ENCODE results near the gene CAVIN4.

CAVIN4 gene

GRCh38 chr9:100577776-100578448 lies at the start of gene CAVIN4:
TSS of gene CAVIN4 (plus strand) at chr9:100578079. CDS start at chr9:100578144, 65 bp downstream.
- no peak for DNase-seq (ENCODE audit: low spot score)

GRCh38 chr9:100534401-100534800 lies 43.5 kb upstream of the CAVIN4 start:
- no peak for DNase-seq (ENCODE audit: low spot score)

- no peak for DNase-seq (ENCODE audit: low spot score)
Measured at GRCh38 chr9:100540327-100540726, 37.6 kb upstream of the CAVIN4 start.

- no peak for DNase-seq (ENCODE audit: low spot score)
Measured at GRCh38 chr9:100549048-100549447, 28.8 kb upstream of the CAVIN4 start.

- no peak for DNase-seq (ENCODE audit: low spot score)
Measured at GRCh38 chr9:100554935-100555401, 22.9 kb upstream of the CAVIN4 start.

GRCh38 chr9:100555471-100555870 lies 22.4 kb upstream of the CAVIN4 start:
- DNase-seq (ENCODE audit: low spot score): no peak

GRCh38 chr9:100557053-100557452 lies 20.8 kb upstream of the CAVIN4 start:
- DNase-seq (ENCODE audit: low spot score): no peak

- no peak for DNase-seq (ENCODE audit: low spot score)
Measured at GRCh38 chr9:100561256-100561655, 16.6 kb upstream of the CAVIN4 start.

- DNase-seq (ENCODE audit: low spot score): no peak
Measured at GRCh38 chr9:100567856-100568255, 10.0 kb upstream of the CAVIN4 start.

- DNase-seq (ENCODE audit: low spot score): no peak
Measured at GRCh38 chr9:100573655-100574260, 4.1 kb upstream of the CAVIN4 start.

- DNase-seq (ENCODE audit: low spot score): no peak
Measured at GRCh38 chr9:100575006-100575405, 2.9 kb upstream of the CAVIN4 start.

- no peak for DNase-seq (ENCODE audit: low spot score)
Measured at GRCh38 chr9:100575765-100576386, 2.0 kb upstream of the CAVIN4 start.

- no peak for DNase-seq (ENCODE audit: low spot score)
Measured at GRCh38 chr9:100578610-100579009, 731 bp downstream of the CAVIN4 start.

GRCh38 chr9:100579665-100580064 lies 1.8 kb downstream of the CAVIN4 start:
- DNase-seq (ENCODE audit: low spot score): no peak

- DNase-seq (ENCODE audit: low spot score): no peak
Measured at GRCh38 chr9:100580257-100580656, 2.4 kb downstream of the CAVIN4 start.

- no peak for DNase-seq (ENCODE audit: low spot score)
Measured at GRCh38 chr9:100581081-100581480, 3.2 kb downstream of the CAVIN4 start.

GRCh38 chr9:100581661-100582060 lies 3.8 kb downstream of the CAVIN4 start:
- DNase-seq (ENCODE audit: low spot score): no peak

- no peak for DNase-seq (ENCODE audit: low spot score)
Measured at GRCh38 chr9:100583014-100583802, 5.3 kb downstream of the CAVIN4 start.

- no peak for DNase-seq (ENCODE audit: low spot score)
Measured at GRCh38 chr9:100584951-100585350, 7.1 kb downstream of the CAVIN4 start.

GRCh38 chr9:100586093-100586492 lies 8.2 kb downstream of the CAVIN4 start:
- DNase-seq (ENCODE audit: low spot score): no peak

GRCh38 chr9:100587375-100587774 lies 9.5 kb downstream of the CAVIN4 start:
- no peak for DNase-seq (ENCODE audit: low spot score)

GRCh38 chr9:100589582-100589981 lies 11.7 kb downstream of the CAVIN4 start:
- DNase-seq (ENCODE audit: low spot score): no peak

- no peak for DNase-seq (ENCODE audit: low spot score)
Measured at GRCh38 chr9:100590481-100590880, 12.6 kb downstream of the CAVIN4 start.

Data from germinal center (tissue), 1 donor.